HEK293 (cell line): Measurements from ENCODE around the gene FHL2.
A peak's percentile ranks its signal among the peaks of the same experiment; 100 is the strongest.

Source experiments
- CTCF ChIA-PET: fragments of 350-600 bp; formaldehyde crosslinking; extraction: SDS; loops from one replicate; lab custom pipeline; 2021; ENCODE audit warnings: antibody characterized with exemption; lab: Yijun Ruan, JAX
- POLR2A ChIA-PET: fragments of 300-600 bp; formaldehyde crosslinking; extraction: SDS; loops from one replicate; lab custom pipeline; 2020; ENCODE audit warnings: antibody characterized with exemption, inconsistent platforms; lab: Yijun Ruan, JAX
- H3K27ac ChIP-seq: fragments of 200-500 bp; sonication (Bioruptor generic); 2 replicates; pipeline ENCODE4 v1.5.1; 2014; ENCODE audit warnings: low read depth, low read length, control low read depth, inconsistent platforms; ENCODE audit errors: extremely low read depth
- H3K36me3 ChIP-seq, 2 experiments: fragments of 200-500 bp in 1 of 2; sonication (Bioruptor generic) in 1 of 2; 1 replicate in 1 of 2; 2 replicates in 1 of 2; pipeline ENCODE4 v1.5.1; 2014 to 2017; ENCODE audit warnings: inconsistent platforms in 2 of 2, low read length in 2 of 2; ENCODE audit not compliant: control insufficient read depth in 2 of 2, insufficient read depth in 1 of 2
- H3K4me1 ChIP-seq: fragments of 200-500 bp; sonication (Bioruptor generic); 2 replicates; pipeline ENCODE4 v1.5.1; 2014; ENCODE audit warnings: mild to moderate bottlenecking, low read length, inconsistent platforms; ENCODE audit not compliant: control insufficient read depth, insufficient read depth
- H3K4me3 ChIP-seq: 2 replicates; pipeline ENCODE4 v1.5.1; 2011; ENCODE audit warnings: low read depth, mild to moderate bottlenecking, control low read depth, low read length, moderate library complexity
- H3K9me3 ChIP-seq: fragments of 200-500 bp; sonication (Bioruptor generic); 2 replicates; pipeline ENCODE4 v1.5.1; 2014; ENCODE audit warnings: low read depth, low read length, inconsistent platforms; ENCODE audit not compliant: control insufficient read depth, insufficient read depth
- GLI4 ChIP-seq: fragments of 450-650 bp; formaldehyde crosslinking; IDR thresholded peaks from 2 replicates; pipeline ENCODE4 v1.5.1; 2016; ENCODE audit warnings: missing biosample characterization, missing genetic modification characterization
- MYNN ChIP-seq: fragments of 450-650 bp; formaldehyde crosslinking; IDR thresholded peaks from 2 replicates; pipeline ENCODE4 v1.5.1; 2016; ENCODE audit warnings: missing biosample characterization, missing genetic modification characterization, borderline replicate concordance
- PRDM1 ChIP-seq: fragments of 450-650 bp; formaldehyde crosslinking; IDR thresholded peaks from 2 replicates; pipeline ENCODE4; 2016; ENCODE audit warnings: missing biosample characterization, missing genetic modification characterization
- REPIN1 ChIP-seq: fragments of 450-650 bp; formaldehyde crosslinking; IDR thresholded peaks from 2 replicates; pipeline ENCODE4 v1.5.1; 2017; ENCODE audit warnings: missing biosample characterization, missing genetic modification characterization, low read depth
- ZFHX2 ChIP-seq: fragments of 450-650 bp; formaldehyde crosslinking; conservative IDR thresholded peaks from 2 replicates; pipeline ENCODE4 v1.5.1; 2016; ENCODE audit warnings: missing biosample characterization, missing genetic modification characterization
- ZFP41 ChIP-seq: fragments of 450-650 bp; formaldehyde crosslinking; IDR thresholded peaks from 2 replicates; pipeline ENCODE4 v1.5.1; 2016; ENCODE audit warnings: missing biosample characterization, missing genetic modification characterization, borderline replicate concordance
- ZNF10 ChIP-seq: fragments of 450-650 bp; formaldehyde crosslinking; IDR thresholded peaks from 2 replicates; pipeline ENCODE4 v1.5.1; 2017; ENCODE audit warnings: missing biosample characterization, missing genetic modification characterization
- ZNF157 ChIP-seq: fragments of 450-650 bp; formaldehyde crosslinking; IDR thresholded peaks from 2 replicates; pipeline ENCODE4 v1.5.1; 2016; ENCODE audit warnings: missing biosample characterization, missing genetic modification characterization
- ZNF175 ChIP-seq: fragments of 450-650 bp; formaldehyde crosslinking; IDR thresholded peaks from 2 replicates; pipeline ENCODE4 v1.5.1; 2016; ENCODE audit warnings: missing biosample characterization, missing genetic modification characterization
- ZNF184 ChIP-seq: fragments of 450-650 bp; IDR thresholded peaks from 2 replicates; pipeline ENCODE4 v1.5.1; 2018; ENCODE audit warnings: missing biosample characterization, mild to moderate bottlenecking, missing genetic modification characterization
- ZNF211 ChIP-seq: fragments of 450-650 bp; formaldehyde crosslinking; IDR thresholded peaks from 2 replicates; pipeline ENCODE4 v1.5.1; 2016; ENCODE audit warnings: low read depth, missing biosample characterization, missing genetic modification characterization
- ZNF223 ChIP-seq: fragments of 450-650 bp; formaldehyde crosslinking; IDR thresholded peaks from 2 replicates; pipeline ENCODE4 v1.5.1; 2016; ENCODE audit warnings: missing biosample characterization, missing genetic modification characterization
- ZNF23 ChIP-seq: fragments of 450-650 bp; formaldehyde crosslinking; IDR thresholded peaks from 2 replicates; pipeline ENCODE4 v1.5.1; 2016; ENCODE audit warnings: missing biosample characterization, missing genetic modification characterization, borderline replicate concordance
- ZNF280C ChIP-seq: fragments of 450-650 bp; formaldehyde crosslinking; IDR thresholded peaks from 2 replicates; pipeline ENCODE4 v1.5.1; 2016; ENCODE audit warnings: missing biosample characterization, missing genetic modification characterization
- ZNF302 ChIP-seq: fragments of 450-650 bp; formaldehyde crosslinking; IDR thresholded peaks from 2 replicates; pipeline ENCODE4 v1.5.1; 2016; ENCODE audit warnings: missing biosample characterization, missing genetic modification characterization, low read depth
- ZNF366 ChIP-seq: fragments of 450-650 bp; formaldehyde crosslinking; conservative IDR thresholded peaks from 2 replicates; pipeline ENCODE4 v1.5.1; 2016; ENCODE audit warnings: missing biosample characterization, missing genetic modification characterization
- ZNF416 ChIP-seq: fragments of 450-650 bp; formaldehyde crosslinking; IDR thresholded peaks from 2 replicates; pipeline ENCODE4 v1.5.1; 2016; ENCODE audit warnings: missing biosample characterization, missing genetic modification characterization
- ZNF501 ChIP-seq: fragments of 450-650 bp; formaldehyde crosslinking; IDR thresholded peaks from 2 replicates; pipeline ENCODE4 v1.5.1; 2016; ENCODE audit warnings: missing biosample characterization, missing genetic modification characterization
- ZNF514 ChIP-seq: fragments of 450-650 bp; formaldehyde crosslinking; IDR thresholded peaks from 2 replicates; pipeline ENCODE4 v1.5.1; 2016; ENCODE audit warnings: missing biosample characterization, missing genetic modification characterization
- ZNF623 ChIP-seq: fragments of 450-650 bp; formaldehyde crosslinking; IDR thresholded peaks from 2 replicates; pipeline ENCODE4 v1.5.1; 2016; ENCODE audit warnings: missing biosample characterization, missing genetic modification characterization
- ZNF670 ChIP-seq: fragments of 450-650 bp; formaldehyde crosslinking; IDR thresholded peaks from 2 replicates; pipeline ENCODE4 v1.5.1; 2016; ENCODE audit warnings: missing biosample characterization, missing genetic modification characterization, low read depth
- ZNF768 ChIP-seq: fragments of 450-650 bp; formaldehyde crosslinking; IDR thresholded peaks from 2 replicates; pipeline ENCODE4 v1.5.1; 2018; ENCODE audit warnings: missing biosample characterization, mild to moderate bottlenecking, missing genetic modification characterization
- TF ChIP-seq, protein P1 (sequence below): fragments of 450-650 bp; formaldehyde crosslinking; IDR thresholded peaks from 2 replicates; pipeline ENCODE4 v1.5.1; 2016; ENCODE audit warnings: missing biosample characterization, missing genetic modification characterization
- TF ChIP-seq, protein P2 (sequence below): fragments of 450-650 bp; formaldehyde crosslinking; IDR thresholded peaks from 2 replicates; pipeline ENCODE4 v1.5.1; 2016; ENCODE audit warnings: missing biosample characterization, missing genetic modification characterization
- TF ChIP-seq, protein P3 (sequence below): fragments of 450-650 bp; formaldehyde crosslinking; IDR thresholded peaks from 2 replicates; pipeline ENCODE4 v1.5.1; 2016; ENCODE audit warnings: missing biosample characterization, missing genetic modification characterization, low read depth
- TF ChIP-seq, protein P4 (sequence below): fragments of 450-650 bp; formaldehyde crosslinking; IDR thresholded peaks from 2 replicates; pipeline ENCODE4 v1.5.1; 2016; ENCODE audit warnings: missing biosample characterization, missing genetic modification characterization

The FHL2 gene

DNA sequence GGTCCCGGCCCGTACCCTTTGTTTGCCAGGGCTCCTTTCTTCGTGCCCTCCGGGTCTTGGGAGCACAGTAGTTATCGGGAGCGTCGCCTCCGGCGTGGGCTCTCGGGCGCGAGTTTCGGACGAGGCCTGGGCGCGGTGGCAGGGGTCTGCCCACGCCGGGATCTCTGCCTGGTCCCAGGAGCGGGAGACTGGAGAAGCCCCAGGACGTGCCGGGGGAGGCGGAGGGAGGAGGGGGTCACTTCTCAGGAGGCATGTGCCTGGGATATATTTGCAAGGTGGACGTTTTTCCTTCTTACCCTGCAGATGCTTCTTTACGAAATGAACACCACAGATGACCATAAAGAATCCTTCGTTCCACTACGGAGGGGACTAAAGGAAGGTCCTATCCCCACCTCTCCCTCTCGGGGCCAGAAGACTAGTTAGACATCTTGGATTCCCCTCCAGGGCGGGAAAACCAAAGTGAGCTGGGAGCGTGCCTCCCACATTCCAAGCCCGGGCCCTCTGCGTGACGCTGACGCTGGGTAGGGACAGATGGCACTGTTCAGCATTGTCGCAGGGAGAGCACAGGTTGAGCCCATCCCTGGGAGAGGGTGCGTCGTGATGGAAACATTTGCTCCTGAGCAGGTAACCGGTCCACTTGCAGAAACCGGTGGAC, 483 bp upstream of the FHL2 start:
- peaks cover 0 to 16% of the 10 kb centered on the region in 2 experiments; a peak in 1 of 3 replicates for H3K36me3 ChIP-seq
- H3K4me1 ChIP-seq = peaks cover 7% of the 10 kb centered on the region; the same call in 1 of the 2 replicates
- ChIA-PET CTCF (interaction anchor here (0.6 to 1.7 kb wide), 7 partner anchors 10 to 200 kb away, joined by 3 to 5 read pairs (median 3); no protein-coding TSS in a partner anchor), POLR2A (interaction anchor here (0.9 to 1.9 kb wide), 4 partner anchors 9 to 121 kb away, joined by 3 to 11 read pairs (median 3); no protein-coding TSS in a partner anchor)
- H3K4me3 ChIP-seq = no peak overlapping the region
- TF ChIP-seq, protein P1, sequence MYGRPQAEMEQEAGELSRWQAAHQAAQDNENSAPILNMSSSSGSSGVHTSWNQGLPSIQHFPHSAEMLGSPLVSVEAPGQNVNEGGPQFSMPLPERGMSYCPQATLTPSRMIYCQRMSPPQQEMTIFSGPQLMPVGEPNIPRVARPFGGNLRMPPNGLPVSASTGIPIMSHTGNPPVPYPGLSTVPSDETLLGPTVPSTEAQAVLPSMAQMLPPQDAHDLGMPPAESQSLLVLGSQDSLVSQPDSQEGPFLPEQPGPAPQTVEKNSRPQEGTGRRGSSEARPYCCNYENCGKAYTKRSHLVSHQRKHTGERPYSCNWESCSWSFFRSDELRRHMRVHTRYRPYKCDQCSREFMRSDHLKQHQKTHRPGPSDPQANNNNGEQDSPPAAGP (tag by site-specific recombination) = no peak
- no peak for TF ChIP-seq ZFP41 (tag by site-specific recombination)
- TF ChIP-seq ZNF501 = no peak
- TF ChIP-seq REPIN1 (tag by site-specific recombination) = no peak
- TF ChIP-seq ZNF366 = no peak
- TF ChIP-seq, protein P2, sequence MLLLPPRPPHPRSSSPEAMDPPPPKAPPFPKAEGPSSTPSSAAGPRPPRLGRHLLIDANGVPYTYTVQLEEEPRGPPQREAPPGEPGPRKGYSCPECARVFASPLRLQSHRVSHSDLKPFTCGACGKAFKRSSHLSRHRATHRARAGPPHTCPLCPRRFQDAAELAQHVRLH (tag by site-specific recombination) = no peak
- TF ChIP-seq, protein P3, sequence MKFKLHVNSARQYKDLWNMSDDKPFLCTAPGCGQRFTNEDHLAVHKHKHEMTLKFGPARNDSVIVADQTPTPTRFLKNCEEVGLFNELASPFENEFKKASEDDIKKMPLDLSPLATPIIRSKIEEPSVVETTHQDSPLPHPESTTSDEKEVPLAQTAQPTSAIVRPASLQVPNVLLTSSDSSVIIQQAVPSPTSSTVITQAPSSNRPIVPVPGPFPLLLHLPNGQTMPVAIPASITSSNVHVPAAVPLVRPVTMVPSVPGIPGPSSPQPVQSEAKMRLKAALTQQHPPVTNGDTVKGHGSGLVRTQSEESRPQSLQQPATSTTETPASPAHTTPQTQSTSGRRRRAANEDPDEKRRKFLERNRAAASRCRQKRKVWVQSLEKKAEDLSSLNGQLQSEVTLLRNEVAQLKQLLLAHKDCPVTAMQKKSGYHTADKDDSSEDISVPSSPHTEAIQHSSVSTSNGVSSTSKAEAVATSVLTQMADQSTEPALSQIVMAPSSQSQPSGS = no peak
- TF ChIP-seq ZNF175 = no peak
- TF ChIP-seq ZNF280C = no peak
- peak overlapping the region; percentile 56; the same call in 1 of the 2 replicates for H3K27ac ChIP-seq
- H3K9me3 ChIP-seq = no peaks in the 10 kb centered on the region

GRCh38 chr2:105397953-105398335, 907 bp downstream of the FHL2 start:
- H3K4me1 ChIP-seq = peaks cover 7% of the 10 kb centered on the region; the same call in 1 of the 2 replicates
- TF ChIP-seq, protein P4, sequence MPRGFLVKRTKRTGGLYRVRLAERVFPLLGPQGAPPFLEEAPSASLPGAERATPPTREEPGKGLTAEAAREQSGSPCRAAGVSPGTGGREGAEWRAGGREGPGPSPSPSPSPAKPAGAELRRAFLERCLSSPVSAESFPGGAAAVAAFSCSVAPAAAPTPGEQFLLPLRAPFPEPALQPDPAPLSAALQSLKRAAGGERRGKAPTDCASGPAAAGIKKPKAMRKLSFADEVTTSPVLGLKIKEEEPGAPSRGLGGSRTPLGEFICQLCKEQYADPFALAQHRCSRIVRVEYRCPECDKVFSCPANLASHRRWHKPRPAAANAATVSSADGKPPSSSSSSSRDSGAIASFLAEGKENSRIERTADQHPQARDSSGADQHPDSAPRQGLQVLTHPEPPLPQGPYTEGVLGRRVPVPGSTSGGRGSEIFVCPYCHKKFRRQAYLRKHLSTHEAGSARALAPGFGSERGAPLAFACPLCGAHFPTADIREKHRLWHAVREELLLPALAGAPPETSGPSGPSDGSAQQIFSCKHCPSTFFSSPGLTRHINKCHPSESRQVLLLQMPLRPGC (tag by site-specific recombination) = no peak
- no peak for TF ChIP-seq ZFHX2
- TF ChIP-seq ZNF623 (tag by site-specific recombination) = no peak
- no peak for TF ChIP-seq ZNF302
- TF ChIP-seq ZNF768 = no peak
- no peak for TF ChIP-seq ZNF416 (tag by site-specific recombination)
- no peak for TF ChIP-seq ZNF10 (tag by site-specific recombination)
- TF ChIP-seq ZNF670 = no peak
- no peak for TF ChIP-seq ZNF223 (tag by site-specific recombination)
- no peak for TF ChIP-seq PRDM1 (tag by site-specific recombination)
- no peak for TF ChIP-seq ZNF157 (tag by site-specific recombination)
- no peak for TF ChIP-seq ZNF211 (tag by site-specific recombination)
- TF ChIP-seq MYNN (tag by site-specific recombination) = no peak
- TF ChIP-seq ZNF23 = no peak
- no peak for TF ChIP-seq ZNF184 (tag by site-specific recombination)
- no peak for TF ChIP-seq ZNF514 (tag by site-specific recombination)
- no peak for TF ChIP-seq GLI4 (tag by site-specific recombination)
- ChIA-PET POLR2A (interaction anchor here (0.6 to 1.9 kb wide), 5 partner anchors 7 to 58 kb away, joined by 3 to 11 read pairs (median 3); no protein-coding TSS in a partner anchor), CTCF (interaction anchor here (0.8 to 1.3 kb wide), 4 partner anchors 14 to 218 kb away, joined by 3 to 4 read pairs (median 3); no protein-coding TSS in a partner anchor)
- H3K36me3 ChIP-seq = peaks cover 0 to 26% of the 10 kb centered on the region in 2 experiments; a peak in 1 of 3 replicates
- no peak overlapping the region; the same call in 1 of the 2 replicates for H3K27ac ChIP-seq
- no peaks in the 10 kb centered on the region for H3K9me3 ChIP-seq
- H3K4me3 ChIP-seq = peak overlapping the region; percentile 74
